BJ (cell line): ENCODE measurements around the gene BTBD10. TPM values are rescaled to one million over a fixed set of nuclear protein-coding genes. Genes with fewer than 3 reads are reported as not detected.

Experiments
- CTCF ChIA-PET: fragments of 350-600 bp; formaldehyde crosslinking; extraction: SDS; loops from one replicate; lab custom pipeline; 2021; ENCODE audit warnings: antibody characterized with exemption, inconsistent platforms; lab: Yijun Ruan, JAX
- POLR2A ChIA-PET: fragments of 300-600 bp; sonication (Branson Sonifier 250); formaldehyde crosslinking; extraction: SDS; loops from one replicate; lab custom pipeline; 2021; ENCODE audit warnings: antibody characterized with exemption; lab: Charles Lee
- DNase-seq: peaks from one replicate; pipeline ENCODE4 v3.0.0-alpha.2; 2011; ENCODE audit warnings: low read depth
- H3K27me3 ChIP-seq: 2 replicates; pipeline ENCODE4 v1.6.0; 2011; ENCODE audit warnings: low read length; ENCODE audit not compliant: control insufficient read depth, insufficient read depth
- H3K36me3 ChIP-seq: 2 replicates; pipeline ENCODE4 v1.5.1; 2011; ENCODE audit warnings: low read length; ENCODE audit not compliant: control insufficient read depth, insufficient read depth
- H3K4me3 ChIP-seq: 2 replicates; pipeline ENCODE4 v1.5.1; 2011; ENCODE audit warnings: low read depth, mild to moderate bottlenecking, control low read depth, low read length
- CTCF ChIP-seq: IDR thresholded peaks from 2 replicates; pipeline ENCODE4 v1.5.1; 2011; ENCODE audit warnings: low read depth, mild to moderate bottlenecking, control low read depth, inconsistent platforms, low read length, moderate library complexity; ENCODE audit not compliant: insufficient read depth
- polyA plus RNA-seq: library from polyadenylated mRNA; depleted of rRNA; stranded (reverse); fragments of >200 nt; gene quantifications from 2 replicates; pipeline ENCODE4 v1.2.3, GENCODE V29; 2011

BTBD10 gene
- polyA plus RNA-seq, 1 experiment, result 26.9 TPM

DNA sequence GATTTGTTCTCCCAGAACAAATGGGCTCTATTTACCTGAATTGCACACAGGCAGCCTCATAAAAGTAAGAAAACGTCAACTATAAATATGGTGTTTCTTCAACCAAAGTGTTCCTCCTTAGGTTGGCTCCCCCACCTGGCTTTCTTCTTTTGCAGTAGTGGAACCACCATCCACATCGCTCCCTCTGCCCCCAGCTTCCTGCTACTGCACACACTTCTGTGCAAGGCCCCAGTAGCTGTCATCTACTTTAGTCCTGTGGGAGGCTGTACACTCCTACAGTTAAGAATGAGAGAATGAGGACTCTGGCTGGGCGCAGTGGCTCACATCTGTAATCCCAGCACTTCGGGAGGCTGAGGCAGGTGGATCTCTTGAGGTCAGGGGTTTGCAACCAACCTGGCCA is 95.9 kb downstream of the BTBD10 start:
- POLR2A ChIA-PET, result no interaction called here
- no peak for DNase-seq
- no peak for TF ChIP-seq CTCF
- H3K36me3 ChIP-seq, result no peaks in the 10 kb centered on the region
- CTCF ChIA-PET, result interaction anchor here (0.7 to 1.9 kb wide), 2 partner anchors 9 to 17 kb away, joined by 3 to 4 read pairs; no protein-coding TSS in a partner anchor
- H3K27me3 ChIP-seq, result no peaks in the 10 kb centered on the region
- H3K4me3 ChIP-seq, result no peak overlapping the region

GRCh38 chr11:13366266-13367026 is 96.6 kb downstream of the BTBD10 start:
- no peak overlapping the region for H3K4me3 ChIP-seq
- H3K36me3 ChIP-seq, result no peaks in the 10 kb centered on the region
- DNase-seq, result no peak
- no peaks in the 10 kb centered on the region for H3K27me3 ChIP-seq
- POLR2A ChIA-PET, result no interaction called here
- CTCF ChIA-PET, result interaction anchor here (0.6 to 1.9 kb wide), 4 partner anchors 10 to 17 kb away, joined by 3 to 4 read pairs (median 4); no protein-coding TSS in a partner anchor
- TF ChIP-seq CTCF, result no peak

DNA sequence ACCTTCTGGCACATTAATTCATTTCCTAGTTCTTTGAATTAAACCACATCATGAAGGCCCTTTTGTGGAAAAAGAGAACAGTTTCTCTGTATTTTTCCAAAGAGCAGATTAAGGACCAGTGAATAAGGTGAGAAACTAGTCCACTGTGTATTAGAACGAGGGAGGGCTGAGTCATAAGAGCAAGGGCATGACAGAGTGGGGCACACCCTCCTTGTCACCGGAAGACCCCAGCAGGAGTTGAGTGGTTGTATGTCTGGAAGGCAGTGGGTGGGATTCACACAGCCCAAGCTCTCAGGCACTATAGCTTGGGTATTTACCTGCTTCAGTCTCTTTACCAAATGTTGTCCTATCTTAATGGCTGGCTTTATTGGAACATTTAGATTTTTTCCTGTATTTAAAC is 98.6 kb downstream of the BTBD10 start:
- DNase-seq, result no peak
- CTCF ChIA-PET, result interaction anchor here (1.1 kb wide), 1 partner anchor 8 kb away, joined by 4 read pairs; no protein-coding TSS in a partner anchor
- no peak overlapping the region for H3K4me3 ChIP-seq

GRCh38 chr11:13362596-13363109 is 100.4 kb downstream of the BTBD10 start:
- CTCF ChIA-PET, result interaction anchor here (1.2 to 1.4 kb wide), 3 partner anchors 11 to 28 kb away, joined by 3 to 6 read pairs (median 3); no protein-coding TSS in a partner anchor
- TF ChIP-seq CTCF, result no peak
- no peak for DNase-seq
- POLR2A ChIA-PET, result no interaction called here
- peaks cover 2% of the 10 kb centered on the region; the same call in 1 of the 2 replicates for H3K36me3 ChIP-seq
- no peaks in the 10 kb centered on the region for H3K27me3 ChIP-seq
- no peak overlapping the region for H3K4me3 ChIP-seq

More for the DNA sequence above, 98.6 kb downstream of the BTBD10 start:
- TF ChIP-seq CTCF, result no peak
- Histone ChIP-seq H3K27me3 (no peaks in the 10 kb centered on the region), H3K36me3 (no peaks in the 10 kb centered on the region)
- POLR2A ChIA-PET, result no interaction called here

- H3K36me3 ChIP-seq, result peaks cover 7% of the 10 kb centered on the region
- CTCF ChIA-PET, result interaction anchor here (1.0 to 1.3 kb wide), 4 partner anchors 14 to 309 kb away, joined by 3 to 4 read pairs (median 4); no protein-coding TSS in a partner anchor
- no peaks in the 10 kb centered on the region for H3K27me3 ChIP-seq
- TF ChIP-seq CTCF, result no peak
- POLR2A ChIA-PET, result no interaction called here
- DNase-seq, result peak; percentile 30
- no peak overlapping the region for H3K4me3 ChIP-seq
These were observed 104.3 kb downstream of the BTBD10 start for GRCh38 chr11:13358596-13359270.
